OCI-LY7 (cell line): ENCODE measurements around the gene TSPAN9. TPM values are rescaled to one million over a fixed set of nuclear protein-coding genes. Genes with fewer than 3 reads are reported as not detected.

Experiments
- BruUV-seq: library from RNA; stranded (reverse); fragments of 400-500 nt; replicated peaks from 2 replicates; lab custom pipeline; 2021; lab: Mats Ljungman, UMichigan
- CTCF ChIA-PET: fragments of 300-600 bp; sonication (Branson Sonifier 250); formaldehyde crosslinking; loops from one replicate; lab custom pipeline; 2022; ENCODE audit warnings: antibody characterized with exemption; ENCODE audit not compliant: unreplicated experiment; lab: Charles Lee
- POLR2A ChIA-PET: fragments of 300-600 bp; sonication (Branson Sonifier 250); formaldehyde crosslinking; loops from one replicate; lab custom pipeline; 2022; ENCODE audit warnings: antibody characterized with exemption; lab: Charles Lee
- DNase-seq: peaks from one replicate; pipeline ENCODE4 v3.0.0-alpha.2; 2015; ENCODE audit warnings: low spot score
- H2AFZ ChIP-seq: fragments of 200-600 bp; sonication (generic), shearing (Covaris generic); 2 replicates; pipeline ENCODE4 v1.6.1; 2014; ENCODE audit warnings: mild to moderate bottlenecking, antibody characterized with exemption, low read length, moderate library complexity
- H3K27ac ChIP-seq: fragments of 200-600 bp; sonication (generic); 2 replicates; pipeline ENCODE4 v1.5.1; 2014; ENCODE audit warnings: mixed run types, low read depth, mild to moderate bottlenecking, moderate library complexity, low read length, inconsistent platforms; ENCODE audit not compliant: poor library complexity, severe bottlenecking
- H3K36me3 ChIP-seq: fragments of 200-600 bp; sonication (generic); 2 replicates; pipeline ENCODE4 v1.6.1; 2014; ENCODE audit warnings: mild to moderate bottlenecking, antibody characterized with exemption, low read length, moderate library complexity, mixed read lengths; ENCODE audit not compliant: insufficient read depth
- H3K4me1 ChIP-seq: fragments of 200-600 bp; sonication (generic); 2 replicates; pipeline ENCODE4 v1.5.1; 2014; ENCODE audit warnings: mild to moderate bottlenecking, low read length; ENCODE audit not compliant: insufficient read depth, poor library complexity, severe bottlenecking
- H3K4me2 ChIP-seq: fragments of 200-600 bp; sonication (generic); 2 replicates; pipeline ENCODE4 v1.6.1; 2014; ENCODE audit warnings: mild to moderate bottlenecking, low read length
- H3K4me3 ChIP-seq: fragments of 200-600 bp; sonication (generic); 2 replicates; pipeline ENCODE4 v1.5.1; 2014; ENCODE audit warnings: mild to moderate bottlenecking, low read depth, low read length; ENCODE audit not compliant: poor library complexity, severe bottlenecking
- H3K79me2 ChIP-seq: fragments of 200-600 bp; sonication (generic); 2 replicates; pipeline ENCODE4 v1.6.1; 2016; ENCODE audit warnings: low read depth, mild to moderate bottlenecking, low read length, moderate library complexity, mixed read lengths; ENCODE audit not compliant: insufficient read depth
- H3K9me2 ChIP-seq: fragments of 200-600 bp; sonication (generic); 2 replicates; pipeline ENCODE4 v1.6.1; 2016; ENCODE audit warnings: mild to moderate bottlenecking, low read length, mixed read lengths; ENCODE audit not compliant: insufficient read depth
- H3K9me3 ChIP-seq: fragments of 200-600 bp; sonication (generic); 2 replicates; pipeline ENCODE4 v1.6.1; 2014; ENCODE audit warnings: mild to moderate bottlenecking, mixed run types, low read length, mixed read lengths
- H4K20me1 ChIP-seq: fragments of 200-600 bp; sonication (generic); 2 replicates; pipeline ENCODE4 v1.6.1; 2014; ENCODE audit warnings: mild to moderate bottlenecking, antibody characterized with exemption, low read length, moderate library complexity, mixed read lengths; ENCODE audit not compliant: insufficient read depth
- EZH2phosphoT487 ChIP-seq: fragments of 200-600 bp; sonication (generic); IDR thresholded peaks from 2 replicates; pipeline ENCODE4 v1.6.1; 2018; ENCODE audit warnings: low read depth, borderline replicate concordance, mild to moderate bottlenecking, mixed run types, antibody characterized with exemption, low read length, moderate library complexity, mixed read lengths
- intact Hi-C: fragments of 100-400 bp; cut with micrococcal nuclease; formaldehyde crosslinking; loops from one replicate; pipeline ENCODE4 v1.10.0; 2022; ENCODE audit not compliant: unreplicated experiment
- total RNA-seq, 2 experiments: library from RNA; depleted of rRNA in 1 of 2; stranded (reverse); fragments of >200 nt in 1 of 2; shearing (Covaris generic) in 1 of 2; gene quantifications; 2 replicates each; pipeline ENCODE4 v1.2.3, GENCODE V29; 2014 to 2022
- TF ChIP-seq, protein P1 (sequence below): fragments of 200-600 bp; sonication (generic); conservative IDR thresholded peaks from 2 replicates; pipeline ENCODE4 v1.5.1; 2014; ENCODE audit warnings: mild to moderate bottlenecking, antibody characterized with exemption, low read length, moderate library complexity, mixed read lengths

The TSPAN9 gene
- total RNA-seq, 2 experiments from 2014 or later, result 0.50 to 0.74 TPM

DNA sequence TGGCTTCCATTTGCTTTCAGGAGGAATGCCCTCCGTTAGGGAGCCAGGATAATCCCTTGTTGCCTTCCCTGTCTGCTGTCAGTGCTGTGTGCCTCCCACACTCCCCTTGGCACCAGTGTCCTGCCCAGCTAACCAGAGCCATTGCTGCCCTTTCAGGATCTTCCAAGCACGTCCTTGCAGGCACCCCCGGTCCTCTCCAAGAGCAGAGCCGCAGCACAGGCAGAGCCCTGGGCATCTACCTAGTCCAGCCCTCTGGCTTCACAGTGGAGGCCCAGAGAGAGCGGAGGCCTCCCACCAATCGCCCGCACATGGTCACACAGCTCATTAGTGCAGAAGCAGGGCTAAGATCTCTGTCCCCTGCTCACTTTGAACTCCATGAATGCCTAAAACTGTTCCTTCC lies 39.0 kb upstream of the TSPAN9 start:
- Histone ChIP-seq H3K9me3 (no peaks in the 10 kb centered on the region), H3K4me3 (no peak overlapping the region), H4K20me1 (no peaks in the 10 kb centered on the region), H3K9me2 (no peaks in the 10 kb centered on the region), H3K36me3 (no peaks in the 10 kb centered on the region), H3K27ac (no peak overlapping the region), H2AFZ (no peak overlapping the region), H3K4me1 (peaks cover 16% of the 10 kb centered on the region), H3K4me2 (no peak overlapping the region), H3K79me2 (no peaks in the 10 kb centered on the region)
- TF ChIP-seq EZH2phosphoT487, result no peak
- TF ChIP-seq, protein P1, sequence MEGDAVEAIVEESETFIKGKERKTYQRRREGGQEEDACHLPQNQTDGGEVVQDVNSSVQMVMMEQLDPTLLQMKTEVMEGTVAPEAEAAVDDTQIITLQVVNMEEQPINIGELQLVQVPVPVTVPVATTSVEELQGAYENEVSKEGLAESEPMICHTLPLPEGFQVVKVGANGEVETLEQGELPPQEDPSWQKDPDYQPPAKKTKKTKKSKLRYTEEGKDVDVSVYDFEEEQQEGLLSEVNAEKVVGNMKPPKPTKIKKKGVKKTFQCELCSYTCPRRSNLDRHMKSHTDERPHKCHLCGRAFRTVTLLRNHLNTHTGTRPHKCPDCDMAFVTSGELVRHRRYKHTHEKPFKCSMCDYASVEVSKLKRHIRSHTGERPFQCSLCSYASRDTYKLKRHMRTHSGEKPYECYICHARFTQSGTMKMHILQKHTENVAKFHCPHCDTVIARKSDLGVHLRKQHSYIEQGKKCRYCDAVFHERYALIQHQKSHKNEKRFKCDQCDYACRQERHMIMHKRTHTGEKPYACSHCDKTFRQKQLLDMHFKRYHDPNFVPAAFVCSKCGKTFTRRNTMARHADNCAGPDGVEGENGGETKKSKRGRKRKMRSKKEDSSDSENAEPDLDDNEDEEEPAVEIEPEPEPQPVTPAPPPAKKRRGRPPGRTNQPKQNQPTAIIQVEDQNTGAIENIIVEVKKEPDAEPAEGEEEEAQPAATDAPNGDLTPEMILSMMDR, result no peak
- DNase-seq, result no peak
- POLR2A ChIA-PET, result no interaction called here
- intact Hi-C loops, result no loop called here
- no TSS peak for BruUV-seq
- CTCF ChIA-PET, result no interaction called here

DNA sequence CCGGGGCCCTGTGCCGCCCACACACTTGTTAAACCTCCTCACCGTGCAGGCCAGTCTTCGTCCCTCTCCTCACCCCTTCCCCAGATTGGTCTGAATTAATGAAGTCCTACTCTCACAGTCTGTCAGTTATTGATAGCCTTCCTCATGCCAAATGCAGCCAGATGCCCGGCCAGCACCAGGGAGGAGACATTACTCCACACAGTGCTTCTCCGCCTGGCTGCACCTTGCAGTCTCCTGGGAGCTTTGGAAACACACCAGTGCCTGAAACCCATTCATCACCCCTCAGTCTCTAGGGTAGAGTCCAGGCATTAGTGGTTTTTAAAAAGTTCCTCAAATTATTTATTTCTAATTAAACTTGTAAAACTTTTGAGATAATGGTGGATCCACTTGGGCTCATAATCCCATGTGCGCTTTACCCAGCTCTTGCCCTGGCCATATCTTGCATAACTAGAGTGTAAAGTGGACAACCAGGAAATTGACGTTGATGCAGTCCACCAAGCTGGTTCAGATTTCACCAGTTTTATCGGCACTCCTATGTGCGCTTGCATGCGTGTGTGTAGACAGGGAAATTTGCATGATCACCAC lies 38.2 kb upstream of the TSPAN9 start:
- Histone ChIP-seq H4K20me1 (no peaks in the 10 kb centered on the region), H3K4me3 (no peak overlapping the region), H3K9me2 (no peaks in the 10 kb centered on the region), H3K27ac (no peak overlapping the region), H2AFZ (no peak overlapping the region), H3K79me2 (no peaks in the 10 kb centered on the region), H3K9me3 (no peaks in the 10 kb centered on the region), H3K4me2 (no peak overlapping the region), H3K4me1 (peaks cover 16% of the 10 kb centered on the region), H3K36me3 (no peaks in the 10 kb centered on the region)
- intact Hi-C loops, result no loop called here
- DNase-seq, result no peak
- CTCF ChIA-PET, result no interaction called here
- no TSS peak for BruUV-seq
- TF ChIP-seq, protein P1, result no peak
- TF ChIP-seq EZH2phosphoT487, result no peak
- POLR2A ChIA-PET, result no interaction called here

DNA sequence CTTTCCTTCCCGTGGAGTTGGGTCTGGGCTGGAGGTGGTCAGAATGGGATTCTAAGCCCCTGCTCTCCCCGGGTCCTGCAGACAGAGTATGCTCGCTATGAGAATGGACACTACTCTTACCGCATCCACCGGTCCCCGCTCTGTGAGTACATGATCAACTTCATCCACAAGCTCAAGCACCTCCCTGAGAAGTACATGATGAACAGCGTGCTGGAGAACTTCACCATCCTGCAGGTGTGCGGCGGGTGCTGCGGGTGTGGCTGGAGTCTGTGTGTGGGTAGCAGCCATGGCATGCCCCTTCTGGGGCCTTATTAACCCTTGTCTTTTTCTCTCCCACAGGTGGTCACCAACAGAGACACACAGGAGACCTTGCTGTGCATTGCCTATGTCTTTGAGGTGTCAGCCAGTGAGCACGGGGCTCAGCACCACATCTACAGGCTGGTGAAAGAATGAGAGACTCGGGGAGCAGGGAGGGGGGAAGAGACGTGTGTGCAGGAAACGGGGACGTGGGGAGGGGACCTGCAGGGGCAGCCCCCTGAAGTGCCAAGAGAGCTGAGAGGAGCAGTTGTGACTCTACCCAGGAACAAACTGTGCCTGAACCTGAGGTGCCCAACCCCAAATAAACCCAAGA lies 37.0 kb upstream of the TSPAN9 start:
- H3K27ac ChIP-seq, result no peak overlapping the region
- CTCF ChIA-PET, result no interaction called here
- H3K4me3 ChIP-seq, result no peak overlapping the region
- TF ChIP-seq, protein P1, result no peak
- TF ChIP-seq EZH2phosphoT487, result no peak
- H3K4me2 ChIP-seq, result no peak overlapping the region
- no peaks in the 10 kb centered on the region for H3K9me3 ChIP-seq
- no peaks in the 10 kb centered on the region for H3K9me2 ChIP-seq
- intact Hi-C loops, result loop anchor here (5.0 kb wide), 1 partner anchor 193 kb away; no protein-coding TSS in a partner anchor
- H2AFZ ChIP-seq, result no peak overlapping the region
- DNase-seq, result no peak
- POLR2A ChIA-PET, result no interaction called here
- peaks cover 16% of the 10 kb centered on the region for H3K4me1 ChIP-seq
- H3K36me3 ChIP-seq, result no peaks in the 10 kb centered on the region
- H3K79me2 ChIP-seq, result no peaks in the 10 kb centered on the region
- no peaks in the 10 kb centered on the region for H4K20me1 ChIP-seq
- BruUV-seq, result no TSS peak
